IPS-NIHi11 (cell line): Measurements from ENCODE around the gene RNF207.

Source experiments
- DNase-seq: peaks from one replicate; pipeline ENCODE4 v3.0.0; 2012; ENCODE audit warnings: mixed read lengths, low spot score

The RNF207 gene

GRCh38 chr1:6205849-6206519 is at the start of gene RNF207:
Gene RNF207, plus strand, starts transcription at chr1:6206119. Its CDS starts 417 bp downstream, at chr1:6206536.
- DNase-seq, result peak; percentile 84

DNA sequence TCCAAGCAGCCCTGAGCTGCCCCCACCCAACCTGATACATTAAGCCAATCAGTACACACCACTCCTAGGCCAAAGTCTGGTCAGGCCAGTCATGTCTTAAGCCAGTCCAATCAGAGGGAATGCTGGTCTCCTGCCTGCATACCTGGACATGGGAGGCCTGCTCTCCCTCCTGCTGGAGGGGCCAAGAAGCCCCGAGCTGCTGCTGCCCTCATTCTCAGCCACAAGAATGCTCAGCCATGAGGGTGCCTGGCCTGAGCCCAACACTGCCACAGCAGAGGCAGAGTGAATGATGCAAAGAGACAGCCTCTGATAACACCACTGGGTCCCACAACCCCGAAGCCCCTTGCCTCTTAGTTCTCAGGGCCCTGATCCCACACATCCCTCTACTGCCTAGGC is 48.8 kb upstream of the RNF207 start:
- DNase-seq, result no peak

- no peak for DNase-seq
These were observed 48.3 kb upstream of the RNF207 start for GRCh38 chr1:6157528-6158174.

GRCh38 chr1:6158181-6158580 is 47.7 kb upstream of the RNF207 start:
- no peak for DNase-seq

DNA sequence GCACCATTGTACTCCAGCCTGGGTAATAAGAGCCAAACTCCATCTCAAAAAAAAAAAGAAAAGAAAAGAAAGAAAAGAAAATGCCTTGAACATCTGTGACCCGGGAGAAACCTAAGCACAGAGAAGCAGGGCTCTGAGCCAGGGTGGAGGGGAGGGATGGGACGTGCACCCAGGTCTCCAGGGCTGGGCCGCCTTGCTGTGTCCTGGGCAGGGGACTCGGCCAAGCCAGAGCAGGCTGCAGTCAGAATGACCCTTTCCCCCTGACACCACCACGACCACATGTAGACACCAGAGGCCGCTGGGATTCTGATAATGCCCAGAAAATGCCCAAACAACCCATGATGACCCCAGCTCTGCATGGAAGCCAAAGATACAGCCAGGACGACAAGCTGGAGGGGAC is 43.6 kb upstream of the RNF207 start:
- no peak for DNase-seq

DNA sequence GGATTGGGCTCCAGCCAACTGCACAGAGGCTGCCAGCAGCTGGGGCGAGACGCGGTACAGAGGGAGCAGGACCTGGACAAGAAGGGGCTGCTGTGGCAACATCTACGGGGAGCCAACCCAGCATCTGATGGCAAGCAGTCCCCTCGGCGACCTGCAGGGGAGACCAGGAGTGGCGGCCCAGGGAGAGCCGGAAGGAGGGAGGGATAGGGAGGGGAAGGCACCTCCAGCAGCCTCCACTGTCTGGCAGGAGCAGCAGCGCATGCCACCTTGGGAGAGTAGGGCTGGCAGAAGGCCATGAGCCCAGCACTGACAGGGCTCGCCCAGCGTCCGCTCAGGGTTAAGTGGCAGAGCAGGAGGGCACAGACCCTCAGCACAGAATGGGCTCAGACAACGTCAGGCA is 43.1 kb upstream of the RNF207 start:
- DNase-seq, result peak; percentile 79

- no peak for DNase-seq
These were observed 42.5 kb upstream of the RNF207 start for GRCh38 chr1:6163191-6163972.

DNA sequence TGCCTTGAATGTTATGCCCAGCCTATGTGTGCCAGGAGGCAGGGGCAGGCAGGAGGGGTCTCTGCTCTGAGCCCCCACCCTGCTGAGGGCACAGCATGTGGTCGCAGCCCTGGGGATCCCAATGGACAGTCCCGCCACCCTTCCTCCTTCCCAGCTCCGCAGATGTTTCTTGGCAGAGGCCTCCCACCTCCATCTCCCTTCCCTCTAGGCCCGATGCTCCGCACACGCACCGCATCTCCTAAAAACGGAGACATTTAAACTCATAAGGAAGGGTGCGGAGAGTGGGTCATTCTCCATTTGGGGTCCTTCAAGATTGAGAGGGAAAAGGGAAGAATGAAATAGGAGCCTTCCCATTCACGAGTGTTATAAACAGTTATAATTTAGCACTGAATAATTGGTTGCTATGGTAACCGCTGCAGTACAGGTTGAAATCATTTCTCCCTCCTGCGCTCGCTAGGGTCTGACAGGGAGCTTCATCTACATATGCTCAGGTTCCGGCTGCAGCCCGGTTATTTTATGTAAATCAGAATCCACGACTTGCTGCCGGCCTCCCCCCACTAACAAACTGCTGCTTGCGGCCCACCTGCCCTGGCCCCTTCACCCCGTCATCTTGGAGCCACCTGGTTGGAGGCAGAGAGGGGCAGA is 41.8 kb upstream of the RNF207 start:
- no peak for DNase-seq

- DNase-seq, result no peak
These were observed 40.9 kb upstream of the RNF207 start for GRCh38 chr1:6165027-6165426.

DNA sequence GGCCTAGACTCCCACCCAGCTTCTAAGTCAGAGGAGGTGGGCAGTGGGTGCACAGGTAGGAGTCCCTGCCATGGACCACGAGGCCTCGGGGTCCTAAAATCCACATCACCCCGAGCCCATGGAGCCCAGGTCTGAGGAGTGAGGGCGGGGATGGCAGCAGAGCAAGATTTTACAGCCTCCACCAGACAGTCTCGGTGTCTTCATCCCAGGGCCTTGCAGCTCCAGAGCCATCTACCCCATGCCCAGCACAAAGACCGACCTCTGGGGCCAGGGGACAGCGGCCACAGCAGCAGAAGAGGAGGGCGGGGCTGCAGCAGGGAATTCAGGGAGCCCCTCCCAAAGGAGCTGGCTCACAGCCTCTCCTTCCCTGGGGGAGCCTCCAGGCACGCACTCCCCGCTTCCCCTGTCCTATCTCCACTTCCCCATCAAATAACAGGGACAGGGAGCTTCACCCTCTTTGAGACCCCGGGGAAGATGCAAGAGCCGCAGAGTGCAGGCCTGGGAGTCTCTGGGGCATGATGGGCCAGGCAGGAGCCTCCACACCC is 40.4 kb upstream of the RNF207 start:
- DNase-seq, result peak; percentile 14

GRCh38 chr1:6166221-6166620 is 39.7 kb upstream of the RNF207 start:
- DNase-seq, result no peak

DNA sequence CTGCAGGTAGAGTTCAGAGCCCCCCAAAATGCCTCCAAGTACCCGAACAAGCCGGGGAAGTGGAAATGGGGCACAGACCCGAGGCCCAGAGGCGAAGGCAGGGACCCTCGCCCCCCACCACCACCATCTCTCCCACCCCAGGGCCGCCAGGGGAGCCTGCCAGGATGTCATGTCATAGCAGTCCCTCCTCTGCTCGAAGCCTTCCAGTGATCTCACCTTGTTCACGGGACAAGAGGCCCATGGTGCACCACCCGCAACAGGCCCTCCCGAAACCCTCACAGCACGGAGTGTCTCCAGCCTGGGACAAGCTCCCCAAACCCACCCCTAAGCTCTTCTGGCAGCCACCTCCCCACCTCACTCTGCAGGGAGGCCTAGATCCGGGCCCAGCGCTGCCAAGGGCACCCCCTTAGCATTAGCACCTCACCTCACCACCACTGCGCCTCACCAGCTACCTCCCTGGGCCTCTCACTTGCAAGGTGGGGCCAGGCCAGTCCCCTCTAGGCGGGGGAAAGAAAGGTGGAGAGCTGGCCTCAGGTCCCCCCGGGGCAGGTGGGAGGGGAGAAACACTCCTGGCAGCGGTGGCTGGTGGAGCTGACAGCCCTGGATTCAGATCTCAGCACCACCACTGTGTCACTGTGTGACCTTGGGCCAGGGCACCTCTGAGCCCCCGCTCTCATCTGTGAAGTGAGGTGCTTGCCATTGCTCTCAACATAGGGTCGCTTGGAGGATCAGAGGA is 39.1 kb upstream of the RNF207 start:
- DNase-seq, result peak; percentile 26

- no peak for DNase-seq
These were observed 38.3 kb upstream of the RNF207 start for GRCh38 chr1:6167391-6168303.

GRCh38 chr1:6168947-6169586 is 36.9 kb upstream of the RNF207 start:
- DNase-seq, result no peak

GRCh38 chr1:6170116-6170741 is 35.7 kb upstream of the RNF207 start:
- no peak for DNase-seq

GRCh38 chr1:6170742-6171201 is 35.1 kb upstream of the RNF207 start:
- peak; percentile 31 for DNase-seq

GRCh38 chr1:6171548-6172124 is 34.3 kb upstream of the RNF207 start:
- DNase-seq, result peak; percentile 79

- no peak for DNase-seq
These were observed 33.4 kb upstream of the RNF207 start for GRCh38 chr1:6172549-6172948.
